ENCODE data around the gene PLXNA4.

The PLXNA4 gene

DNA sequence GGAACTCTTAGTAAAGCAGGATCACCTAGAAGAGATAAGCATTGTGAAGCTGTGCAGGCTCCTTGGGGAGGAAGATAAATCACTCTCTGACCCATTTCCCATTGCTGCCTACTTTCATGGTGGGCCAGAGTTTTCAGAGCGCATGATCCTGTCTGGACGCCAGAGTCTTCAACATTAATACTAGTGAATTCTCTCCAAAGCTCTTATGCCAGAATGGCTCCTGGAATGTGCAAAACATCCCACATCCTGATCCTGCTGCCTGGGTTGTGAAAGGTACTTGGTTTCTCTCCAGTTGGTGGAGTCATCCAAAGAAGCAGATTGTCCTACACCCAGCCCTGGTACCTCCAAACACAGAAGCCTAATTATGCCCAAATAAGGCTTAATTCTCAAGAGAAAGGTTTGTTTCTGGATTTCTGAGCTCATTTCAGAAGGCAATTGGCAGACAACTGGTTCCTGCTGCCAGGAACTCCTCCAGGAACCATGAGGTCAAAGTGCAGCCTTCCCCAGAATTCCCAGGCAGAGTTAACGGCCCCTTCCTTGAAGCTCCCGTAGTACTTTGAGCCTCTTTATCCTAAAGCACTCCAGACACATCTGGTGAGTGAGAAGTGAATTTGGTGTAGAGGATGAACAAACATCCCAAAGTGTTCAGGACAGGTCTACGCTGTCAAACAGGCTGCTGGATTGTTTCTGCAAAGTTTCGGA lies 495.2 kb downstream of the PLXNA4 start:
- Histone ChIP-seq H3K4me2 (ENCODE audit: low read depth, low read length, poor library complexity, severe bottlenecking) (no peak overlapping the region), H3K27ac (ENCODE audit: low read depth, low read length) (no peak overlapping the region)

DNA sequence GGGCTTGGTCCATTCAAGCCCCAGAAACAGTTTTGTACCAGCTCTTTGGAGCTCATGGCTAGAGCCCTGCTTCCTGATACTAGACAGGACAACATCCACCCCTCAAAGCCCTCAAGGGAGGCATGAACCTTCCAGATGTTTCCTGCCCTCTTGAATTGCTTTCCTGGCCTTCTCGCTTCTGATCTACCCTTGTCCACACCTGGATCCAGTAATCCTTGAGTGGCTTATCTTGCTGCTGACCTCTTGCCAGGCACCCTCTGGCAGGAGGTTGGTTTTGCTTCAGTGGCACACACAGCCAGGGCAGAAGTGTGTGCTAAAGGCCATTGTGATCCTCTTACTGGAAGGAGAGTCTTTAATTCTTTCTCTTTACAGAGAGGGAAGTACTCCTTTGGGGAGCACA lies 495.8 kb downstream of the PLXNA4 start:
- H3K27me3 ChIP-seq (ENCODE audit: low read length): no peaks in the 10 kb centered on the region
- H4K20me1 ChIP-seq (ENCODE audit: low read depth, low read length): no peaks in the 10 kb centered on the region
- no peaks in the 10 kb centered on the region for H3K36me3 ChIP-seq (ENCODE audit: low read length)
- no peak for TF ChIP-seq EZH2phosphoT487 (conservative IDR thresholded peaks at IDR 0.05; ENCODE audit: low read length)
- TF ChIP-seq, protein P1, sequence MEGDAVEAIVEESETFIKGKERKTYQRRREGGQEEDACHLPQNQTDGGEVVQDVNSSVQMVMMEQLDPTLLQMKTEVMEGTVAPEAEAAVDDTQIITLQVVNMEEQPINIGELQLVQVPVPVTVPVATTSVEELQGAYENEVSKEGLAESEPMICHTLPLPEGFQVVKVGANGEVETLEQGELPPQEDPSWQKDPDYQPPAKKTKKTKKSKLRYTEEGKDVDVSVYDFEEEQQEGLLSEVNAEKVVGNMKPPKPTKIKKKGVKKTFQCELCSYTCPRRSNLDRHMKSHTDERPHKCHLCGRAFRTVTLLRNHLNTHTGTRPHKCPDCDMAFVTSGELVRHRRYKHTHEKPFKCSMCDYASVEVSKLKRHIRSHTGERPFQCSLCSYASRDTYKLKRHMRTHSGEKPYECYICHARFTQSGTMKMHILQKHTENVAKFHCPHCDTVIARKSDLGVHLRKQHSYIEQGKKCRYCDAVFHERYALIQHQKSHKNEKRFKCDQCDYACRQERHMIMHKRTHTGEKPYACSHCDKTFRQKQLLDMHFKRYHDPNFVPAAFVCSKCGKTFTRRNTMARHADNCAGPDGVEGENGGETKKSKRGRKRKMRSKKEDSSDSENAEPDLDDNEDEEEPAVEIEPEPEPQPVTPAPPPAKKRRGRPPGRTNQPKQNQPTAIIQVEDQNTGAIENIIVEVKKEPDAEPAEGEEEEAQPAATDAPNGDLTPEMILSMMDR (IDR thresholded peaks at IDR 0.05; ENCODE audit: insufficient read depth, low read length, poor library complexity, severe bottlenecking): no peak
- H2AFZ ChIP-seq (ENCODE audit: low read depth, low read length, severe bottlenecking): no peak overlapping the region
- no peaks in the 10 kb centered on the region for H3K9me2 ChIP-seq (replicated peaks; ENCODE audit: insufficient read depth, low read length)
- no peak overlapping the region for H3K4me3 ChIP-seq (ENCODE audit: insufficient read depth, low read length, poor library complexity, severe bottlenecking)
- no peaks in the 10 kb centered on the region for H3K9me3 ChIP-seq (ENCODE audit: insufficient read depth, low read length)
- no peaks in the 10 kb centered on the region for H3F3A ChIP-seq (ENCODE audit: insufficient read depth)
- no peaks in the 10 kb centered on the region for H3K79me2 ChIP-seq (ENCODE audit: insufficient read depth, low read length)
- H3K4me2 ChIP-seq (ENCODE audit: low read depth, low read length, poor library complexity, severe bottlenecking): no peak overlapping the region
- H3K9ac ChIP-seq (ENCODE audit: low read length): no peak overlapping the region
- H3K27ac ChIP-seq (ENCODE audit: low read depth, low read length): no peak overlapping the region

More for the DNA sequence above, 495.2 kb downstream of the PLXNA4 start:
- no peak overlapping the region for H3K4me3 ChIP-seq (ENCODE audit: insufficient read depth, low read length, poor library complexity, severe bottlenecking)
- TF ChIP-seq EZH2phosphoT487 (conservative IDR thresholded peaks at IDR 0.05; ENCODE audit: low read length): no peak
- TF ChIP-seq, protein P1 (IDR thresholded peaks at IDR 0.05; ENCODE audit: insufficient read depth, low read length, poor library complexity, severe bottlenecking): no peak
- no peaks in the 10 kb centered on the region for H4K20me1 ChIP-seq (ENCODE audit: low read depth, low read length)
- H2AFZ ChIP-seq (ENCODE audit: low read depth, low read length, severe bottlenecking): no peak overlapping the region
- H3K9me3 ChIP-seq (ENCODE audit: insufficient read depth, low read length): no peaks in the 10 kb centered on the region
- no peaks in the 10 kb centered on the region for H3K9me2 ChIP-seq (replicated peaks; ENCODE audit: insufficient read depth, low read length)
- H3F3A ChIP-seq (ENCODE audit: insufficient read depth): no peaks in the 10 kb centered on the region
- no peak overlapping the region for H3K9ac ChIP-seq (ENCODE audit: low read length)
- no peaks in the 10 kb centered on the region for H3K27me3 ChIP-seq (ENCODE audit: low read length)
- no peaks in the 10 kb centered on the region for H3K36me3 ChIP-seq (ENCODE audit: low read length)
- H3K79me2 ChIP-seq (ENCODE audit: insufficient read depth, low read length): no peaks in the 10 kb centered on the region

DNA sequence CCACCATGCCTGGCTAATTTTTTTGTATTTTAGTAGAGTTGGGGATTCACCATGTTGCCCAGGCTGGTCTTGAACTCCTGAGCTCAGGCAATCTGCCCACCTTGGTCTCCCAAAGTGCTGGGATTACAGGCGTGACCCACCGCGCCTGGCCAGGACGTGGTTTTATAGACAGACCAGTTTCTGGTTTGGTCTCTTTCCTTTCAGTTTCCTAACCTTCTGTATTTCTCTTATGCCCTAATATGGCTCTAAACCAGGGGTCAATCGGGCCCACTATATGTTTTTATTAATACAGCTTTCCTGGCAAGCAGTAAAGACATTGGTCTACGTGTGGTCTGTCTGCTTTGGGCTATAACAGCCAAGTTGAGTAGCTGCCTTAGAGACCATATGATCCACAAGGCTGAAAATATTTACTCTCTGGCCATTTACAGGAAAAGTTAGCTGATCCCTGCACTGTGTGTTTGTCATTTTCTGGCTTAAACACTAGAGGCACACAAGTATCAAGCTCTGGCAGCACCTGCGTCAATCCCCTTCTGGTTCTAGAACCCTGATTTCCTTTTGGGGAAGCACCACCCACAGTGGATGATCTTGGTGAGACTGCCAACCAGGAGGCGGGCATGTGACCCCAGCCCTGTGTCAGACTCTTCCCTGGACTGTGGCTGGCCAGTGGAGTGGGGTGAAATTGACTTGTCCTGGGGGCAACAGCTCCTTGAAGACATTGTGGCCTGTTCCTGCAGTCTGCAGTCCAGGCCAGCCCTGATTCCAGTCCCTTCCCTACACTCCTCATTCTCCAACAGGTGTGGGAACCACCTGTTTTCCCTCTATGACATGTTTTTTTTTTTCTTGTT lies 497.2 kb downstream of the PLXNA4 start:
- TF ChIP-seq, protein P1 (IDR thresholded peaks at IDR 0.05; ENCODE audit: insufficient read depth, low read length, poor library complexity, severe bottlenecking): no peak
- no peak for TF ChIP-seq EZH2phosphoT487 (conservative IDR thresholded peaks at IDR 0.05; ENCODE audit: low read length)
- H3K4me3 ChIP-seq (ENCODE audit: insufficient read depth, low read length, poor library complexity, severe bottlenecking): no peak overlapping the region
- no peak overlapping the region for H3K27ac ChIP-seq (ENCODE audit: low read depth, low read length)
- H3K79me2 ChIP-seq (ENCODE audit: insufficient read depth, low read length): no peaks in the 10 kb centered on the region
- no peak overlapping the region for H3K9ac ChIP-seq (ENCODE audit: low read length)
- H3F3A ChIP-seq (ENCODE audit: insufficient read depth): no peaks in the 10 kb centered on the region
- no peak overlapping the region for H2AFZ ChIP-seq (ENCODE audit: low read depth, low read length, severe bottlenecking)
- no peaks in the 10 kb centered on the region for H3K36me3 ChIP-seq (ENCODE audit: low read length)
- no peaks in the 10 kb centered on the region for H3K27me3 ChIP-seq (ENCODE audit: low read length)
- H3K9me2 ChIP-seq (replicated peaks; ENCODE audit: insufficient read depth, low read length): no peaks in the 10 kb centered on the region
- H3K4me2 ChIP-seq (ENCODE audit: low read depth, low read length, poor library complexity, severe bottlenecking): no peak overlapping the region
- H4K20me1 ChIP-seq (ENCODE audit: low read depth, low read length): no peaks in the 10 kb centered on the region
- H3K9me3 ChIP-seq (ENCODE audit: insufficient read depth, low read length): no peaks in the 10 kb centered on the region
